PC-3 (cell line): ENCODE results near the gene SMAD7. TPM values are rescaled to one million over a fixed set of nuclear protein-coding genes. Genes with fewer than 3 reads are reported as not detected.

Source experiments
- ATAC-seq: fragments of 200-7000 bp; cut with Tn5 transposase; 2 replicates; pipeline ENCODE4 v1.9.1; 2020; ENCODE audit warnings: mild to moderate bottlenecking, moderate library complexity
- BruUV-seq: library from RNA; stranded (reverse); fragments of 400-500 nt; replicated peaks from 2 replicates; lab custom pipeline; 2021; lab: Mats Ljungman, UMichigan
- CTCF ChIA-PET: fragments of 300-600 bp; sonication (Branson Sonifier 250); formaldehyde crosslinking; loops from one replicate; lab custom pipeline; 2022; ENCODE audit warnings: antibody characterized with exemption; lab: Charles Lee
- POLR2A ChIA-PET: fragments of 300-600 bp; sonication (Branson Sonifier 250); formaldehyde crosslinking; loops from one replicate; lab custom pipeline; 2022; ENCODE audit warnings: antibody characterized with exemption; ENCODE audit not compliant: unreplicated experiment; lab: Charles Lee
- DNase-seq: peaks from one replicate; pipeline ENCODE4 v3.0.0-alpha.2; 2015
- H2AFZ ChIP-seq: fragments of 300-600 bp; sonication (generic); 2 replicates; pipeline ENCODE4 v1.6.0; 2016; ENCODE audit warnings: antibody characterized with exemption, low read length
- H3F3A ChIP-seq: fragments of 300-600 bp; sonication (generic); one replicate; pipeline ENCODE4 v1.6.0; 2017; ENCODE audit warnings: antibody characterized with exemption, low read length, control low read depth, mild to moderate bottlenecking; ENCODE audit not compliant: unreplicated experiment
- H3K27ac ChIP-seq: fragments of 300-600 bp; sonication (generic); 2 replicates; pipeline ENCODE4 v1.5.1; 2016; ENCODE audit warnings: mild to moderate bottlenecking, low read length
- H3K27me3 ChIP-seq: fragments of 300-600 bp; sonication (generic); 2 replicates; pipeline ENCODE4 v1.6.1; 2016; ENCODE audit warnings: low read length, mixed read lengths
- H3K36me3 ChIP-seq: fragments of 300-600 bp; sonication (generic); 2 replicates; pipeline ENCODE4 v1.6.1; 2016; ENCODE audit warnings: low read depth, mixed run types, low read length, mixed read lengths
- H3K4me1 ChIP-seq: fragments of 300-600 bp; sonication (generic); 2 replicates; pipeline ENCODE4 v1.5.1; 2016; ENCODE audit warnings: low read length; ENCODE audit not compliant: insufficient read depth
- H3K4me2 ChIP-seq: fragments of 300-600 bp; sonication (generic); 2 replicates; pipeline ENCODE4 v1.6.0; 2016; ENCODE audit warnings: low read length
- H3K4me3 ChIP-seq: fragments of 300-600 bp; sonication (generic); 2 replicates; pipeline ENCODE4 v1.5.1; 2016; ENCODE audit warnings: mild to moderate bottlenecking, low read length, mixed read lengths
- H3K79me2 ChIP-seq: fragments of 300-600 bp; sonication (generic); 2 replicates; pipeline ENCODE4 v1.6.1; 2017; ENCODE audit warnings: low read length, mixed read lengths
- H3K9ac ChIP-seq: fragments of 300-600 bp; sonication (generic); 2 replicates; pipeline ENCODE4 v1.6.0; 2016; ENCODE audit warnings: mild to moderate bottlenecking, low read length
- H3K9me2 ChIP-seq: fragments of 300-600 bp; sonication (generic); replicated peaks from 2 replicates; pipeline ENCODE4 v1.6.1; 2016; ENCODE audit warnings: mixed run types, low read length, mixed read lengths
- H3K9me3 ChIP-seq: fragments of 300-600 bp; sonication (generic); 2 replicates; pipeline ENCODE4 v1.6.1; 2016; ENCODE audit warnings: low read length, mixed read lengths
- H4K20me1 ChIP-seq: fragments of 300-600 bp; sonication (generic); 2 replicates; pipeline ENCODE4 v1.6.1; 2016; ENCODE audit warnings: low read length, mixed read lengths
- EZH2 ChIP-seq: fragments of 300-600 bp; sonication (generic); IDR thresholded peaks from one replicate; pipeline ENCODE4 v1.6.1; 2017; ENCODE audit warnings: antibody characterized with exemption, mild to moderate bottlenecking, low read length; ENCODE audit not compliant: unreplicated experiment
- EZH2phosphoT487 ChIP-seq: fragments of 300-600 bp; sonication (generic); IDR thresholded peaks from 2 replicates; pipeline ENCODE4 v1.6.1; 2018; ENCODE audit warnings: mild to moderate bottlenecking, antibody characterized with exemption, low read length, borderline replicate concordance
- intact Hi-C: fragments of 100-400 bp; cut with micrococcal nuclease; formaldehyde crosslinking; loops from 2 replicates; pipeline ENCODE4 v1.9.0; 2023
- total RNA-seq: library from RNA; depleted of rRNA; stranded (reverse); fragments of >200 nt; gene quantifications from 2 replicates; pipeline ENCODE4 v1.2.3, GENCODE V29; 2014
- TF ChIP-seq, protein P1 (sequence below): fragments of 300-600 bp; sonication (generic); conservative IDR thresholded peaks from 2 replicates; pipeline ENCODE4 v1.5.1; 2017; ENCODE audit warnings: antibody characterized with exemption, low read depth, mild to moderate bottlenecking, low read length

The SMAD7 gene
- total RNA-seq, 1 experiment from 2014 or later, result 9.4 TPM

DNA sequence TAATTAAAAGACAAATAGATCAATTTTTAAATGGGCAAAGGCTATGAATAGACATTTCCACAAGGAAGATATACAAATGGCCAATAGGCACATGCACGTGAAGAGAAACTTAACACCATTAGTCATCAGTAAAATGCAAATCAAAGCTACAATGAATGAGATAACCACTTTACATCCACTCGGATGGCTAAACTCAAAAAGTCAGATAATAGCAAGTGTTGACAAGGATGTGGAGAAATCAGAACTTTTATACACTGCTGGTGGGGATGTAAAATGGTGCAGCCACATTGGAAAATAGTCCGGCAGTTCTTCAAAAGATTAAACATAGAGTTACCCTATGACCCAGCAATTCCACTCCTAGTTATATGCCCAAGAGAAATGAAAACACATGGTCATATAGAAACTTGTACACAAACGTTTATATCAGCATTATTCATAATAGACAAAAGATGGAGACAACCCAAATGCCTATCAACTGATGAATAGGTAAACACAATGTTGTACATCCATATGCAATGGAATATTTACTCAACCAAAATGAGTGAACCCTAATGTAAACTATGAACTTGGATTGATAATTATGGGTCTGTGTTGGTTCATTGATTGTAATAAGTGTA, 51.1 kb downstream of the SMAD7 start:
- Histone ChIP-seq H3K27ac (no peak overlapping the region), H3K4me1 (peaks cover 21% of the 10 kb centered on the region), H3K4me2 (no peak overlapping the region), H3K9me2 (no peaks in the 10 kb centered on the region), H3F3A (no peaks in the 10 kb centered on the region), H3K27me3 (no peaks in the 10 kb centered on the region), H3K79me2 (no peaks in the 10 kb centered on the region), H3K9me3 (no peaks in the 10 kb centered on the region), H3K4me3 (no peak overlapping the region), H2AFZ (no peak overlapping the region), H4K20me1 (no peaks in the 10 kb centered on the region), H3K36me3 (no peaks in the 10 kb centered on the region), H3K9ac (no peak overlapping the region)
- intact Hi-C loops, result no loop called here
- POLR2A ChIA-PET, result no interaction called here
- no TSS peak for BruUV-seq
- CTCF ChIA-PET, result no interaction called here
- TF ChIP-seq, protein P1, sequence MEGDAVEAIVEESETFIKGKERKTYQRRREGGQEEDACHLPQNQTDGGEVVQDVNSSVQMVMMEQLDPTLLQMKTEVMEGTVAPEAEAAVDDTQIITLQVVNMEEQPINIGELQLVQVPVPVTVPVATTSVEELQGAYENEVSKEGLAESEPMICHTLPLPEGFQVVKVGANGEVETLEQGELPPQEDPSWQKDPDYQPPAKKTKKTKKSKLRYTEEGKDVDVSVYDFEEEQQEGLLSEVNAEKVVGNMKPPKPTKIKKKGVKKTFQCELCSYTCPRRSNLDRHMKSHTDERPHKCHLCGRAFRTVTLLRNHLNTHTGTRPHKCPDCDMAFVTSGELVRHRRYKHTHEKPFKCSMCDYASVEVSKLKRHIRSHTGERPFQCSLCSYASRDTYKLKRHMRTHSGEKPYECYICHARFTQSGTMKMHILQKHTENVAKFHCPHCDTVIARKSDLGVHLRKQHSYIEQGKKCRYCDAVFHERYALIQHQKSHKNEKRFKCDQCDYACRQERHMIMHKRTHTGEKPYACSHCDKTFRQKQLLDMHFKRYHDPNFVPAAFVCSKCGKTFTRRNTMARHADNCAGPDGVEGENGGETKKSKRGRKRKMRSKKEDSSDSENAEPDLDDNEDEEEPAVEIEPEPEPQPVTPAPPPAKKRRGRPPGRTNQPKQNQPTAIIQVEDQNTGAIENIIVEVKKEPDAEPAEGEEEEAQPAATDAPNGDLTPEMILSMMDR, result no peak
- TF ChIP-seq EZH2, result no peak
- no peak for TF ChIP-seq EZH2phosphoT487
- DNase-seq, result peak; percentile 31
- no peak for ATAC-seq

DNA sequence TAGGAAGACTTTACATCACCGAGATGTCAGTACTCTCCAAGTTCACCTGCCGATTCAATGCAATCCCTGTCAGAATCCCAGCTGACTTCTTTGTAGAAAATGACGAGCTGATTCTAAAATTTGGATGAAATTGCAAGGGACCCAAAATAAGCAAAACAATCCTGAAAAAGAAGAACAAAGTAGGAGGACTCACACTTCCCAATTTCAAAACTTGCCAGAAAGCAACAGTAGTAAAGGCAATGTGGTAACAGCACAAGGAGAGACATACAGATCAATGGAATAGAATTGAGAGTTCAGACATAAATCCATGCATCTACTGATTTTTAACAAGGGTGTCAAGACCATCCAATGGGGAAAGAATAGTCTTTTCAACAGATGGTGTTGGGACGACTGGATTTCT, 52.2 kb downstream of the SMAD7 start:
- no peak for ATAC-seq
- no peak overlapping the region for H3K4me2 ChIP-seq
- H2AFZ ChIP-seq, result no peak overlapping the region
- no peaks in the 10 kb centered on the region for H4K20me1 ChIP-seq
- H3F3A ChIP-seq, result no peaks in the 10 kb centered on the region
- no peaks in the 10 kb centered on the region for H3K9me2 ChIP-seq
- TF ChIP-seq, protein P1, result no peak
- TF ChIP-seq EZH2phosphoT487, result no peak
- no peak for TF ChIP-seq EZH2
- no peak overlapping the region for H3K4me3 ChIP-seq
- H3K79me2 ChIP-seq, result no peaks in the 10 kb centered on the region
- ChIA-PET CTCF (no interaction called here), POLR2A (no interaction called here)
- no peaks in the 10 kb centered on the region for H3K9me3 ChIP-seq
- no peak overlapping the region for H3K9ac ChIP-seq
- H3K27ac ChIP-seq, result no peak overlapping the region
- H3K4me1 ChIP-seq, result peaks cover 13% of the 10 kb centered on the region
- H3K27me3 ChIP-seq, result no peaks in the 10 kb centered on the region
- intact Hi-C loops, result no loop called here
- DNase-seq, result no peak
- BruUV-seq, result no TSS peak
- H3K36me3 ChIP-seq, result no peaks in the 10 kb centered on the region

GRCh38 chr18:48897531-48897930, 53.2 kb downstream of the SMAD7 start:
- no peak for DNase-seq
- no peaks in the 10 kb centered on the region for H3K36me3 ChIP-seq
- H4K20me1 ChIP-seq, result no peaks in the 10 kb centered on the region
- intact Hi-C loops, result no loop called here
- no peaks in the 10 kb centered on the region for H3K79me2 ChIP-seq
- H2AFZ ChIP-seq, result no peak overlapping the region
- no peak for ATAC-seq
- H3K4me3 ChIP-seq, result no peak overlapping the region
- H3F3A ChIP-seq, result no peaks in the 10 kb centered on the region
- POLR2A ChIA-PET, result no interaction called here
- no peaks in the 10 kb centered on the region for H3K9me2 ChIP-seq
- TF ChIP-seq, protein P1, result no peak
- TF ChIP-seq EZH2phosphoT487 (no peak), EZH2 (no peak)
- no peak overlapping the region for H3K4me2 ChIP-seq
- CTCF ChIA-PET, result no interaction called here
- H3K4me1 ChIP-seq, result peaks cover 12% of the 10 kb centered on the region
- H3K27me3 ChIP-seq, result no peaks in the 10 kb centered on the region
- no TSS peak for BruUV-seq
- no peaks in the 10 kb centered on the region for H3K9me3 ChIP-seq
- H3K9ac ChIP-seq, result no peak overlapping the region
- no peak overlapping the region for H3K27ac ChIP-seq
